Measurements from ENCODE around the gene GPC5.

DNA sequence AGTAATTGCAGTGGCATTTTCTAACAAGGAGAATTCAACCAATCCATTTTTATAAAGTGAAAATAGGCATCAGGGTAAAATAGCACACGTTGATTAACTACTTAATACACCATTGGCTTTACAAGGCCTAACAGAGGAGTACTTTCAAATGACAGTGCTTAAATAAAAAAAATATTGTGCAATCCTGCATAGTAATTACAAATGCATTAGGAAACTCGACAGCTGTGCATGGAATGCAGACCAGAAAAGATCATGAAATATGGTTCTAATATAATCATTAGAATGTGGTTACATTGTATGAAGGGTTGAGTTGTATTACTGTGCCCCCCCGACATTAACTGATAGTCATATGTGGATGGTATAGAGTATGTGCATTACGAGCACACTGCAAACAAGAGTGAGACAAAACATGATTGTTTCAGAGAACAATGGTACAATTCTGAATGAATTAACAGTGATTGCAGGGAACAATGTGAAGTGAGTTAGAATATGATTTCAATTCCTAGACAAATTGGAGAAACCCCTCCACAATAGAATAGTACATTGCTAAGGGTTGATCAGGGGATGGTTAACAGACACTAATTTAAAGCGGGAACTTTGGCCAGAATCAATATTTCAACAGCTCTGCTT lies 270.6 kb downstream of the GPC5 start:
- TF ChIP-seq EZH2 (IDR thresholded peaks at IDR 0.05; ENCODE audit: borderline replicate concordance, low read depth, low read length, poor library complexity, severe bottlenecking), result no peak
- TF ChIP-seq, protein P1, sequence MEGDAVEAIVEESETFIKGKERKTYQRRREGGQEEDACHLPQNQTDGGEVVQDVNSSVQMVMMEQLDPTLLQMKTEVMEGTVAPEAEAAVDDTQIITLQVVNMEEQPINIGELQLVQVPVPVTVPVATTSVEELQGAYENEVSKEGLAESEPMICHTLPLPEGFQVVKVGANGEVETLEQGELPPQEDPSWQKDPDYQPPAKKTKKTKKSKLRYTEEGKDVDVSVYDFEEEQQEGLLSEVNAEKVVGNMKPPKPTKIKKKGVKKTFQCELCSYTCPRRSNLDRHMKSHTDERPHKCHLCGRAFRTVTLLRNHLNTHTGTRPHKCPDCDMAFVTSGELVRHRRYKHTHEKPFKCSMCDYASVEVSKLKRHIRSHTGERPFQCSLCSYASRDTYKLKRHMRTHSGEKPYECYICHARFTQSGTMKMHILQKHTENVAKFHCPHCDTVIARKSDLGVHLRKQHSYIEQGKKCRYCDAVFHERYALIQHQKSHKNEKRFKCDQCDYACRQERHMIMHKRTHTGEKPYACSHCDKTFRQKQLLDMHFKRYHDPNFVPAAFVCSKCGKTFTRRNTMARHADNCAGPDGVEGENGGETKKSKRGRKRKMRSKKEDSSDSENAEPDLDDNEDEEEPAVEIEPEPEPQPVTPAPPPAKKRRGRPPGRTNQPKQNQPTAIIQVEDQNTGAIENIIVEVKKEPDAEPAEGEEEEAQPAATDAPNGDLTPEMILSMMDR (conservative IDR thresholded peaks at IDR 0.05; ENCODE audit: low read depth, low read length), result no peak

All from A673 (cell line).